ENCODE measurements around the gene CUL9.
"Not testable (repeated sequence)": the region's sequence is repeated elsewhere in the genome, so short reads cannot be mapped to it uniquely, and the experiment has no call there.

The CUL9 gene

GRCh38 chr6:43181942-43182860, at the start of gene CUL9:
CUL9 (plus strand) TSS chr6:43182196; CDS start chr6:43184311, 2,115 bp downstream.
- peak; percentile 80 for DNase-seq

GRCh38 chr6:43138267-43138666, 43.7 kb upstream of the CUL9 start:
- DNase-seq: no peak

GRCh38 chr6:43139973-43140372, 42.0 kb upstream of the CUL9 start:
- not testable (repeated sequence) for DNase-seq

GRCh38 chr6:43141644-43142043, 40.4 kb upstream of the CUL9 start:
- no peak for DNase-seq

- DNase-seq: no peak
Observed at GRCh38 chr6:43142101-43142500, 39.9 kb upstream of the CUL9 start.

- peak; percentile 47 for DNase-seq
Observed at GRCh38 chr6:43143235-43144128, 38.5 kb upstream of the CUL9 start.

- DNase-seq: no peak
Observed at GRCh38 chr6:43144879-43145278, 37.1 kb upstream of the CUL9 start.

- DNase-seq: no peak
Observed at GRCh38 chr6:43146261-43146660, 35.7 kb upstream of the CUL9 start.

- no peak for DNase-seq
Observed at GRCh38 chr6:43146709-43147688, 35.0 kb upstream of the CUL9 start.

- DNase-seq: no peak
Observed at GRCh38 chr6:43147691-43148477, 34.1 kb upstream of the CUL9 start.

GRCh38 chr6:43149265-43149664, 32.7 kb upstream of the CUL9 start:
- DNase-seq: no peak

GRCh38 chr6:43150051-43150751, 31.8 kb upstream of the CUL9 start:
- no peak for DNase-seq

- no peak for DNase-seq
Observed at GRCh38 chr6:43159599-43159998, 22.4 kb upstream of the CUL9 start.

GRCh38 chr6:43163899-43164298, 18.1 kb upstream of the CUL9 start:
- DNase-seq: no peak

GRCh38 chr6:43170417-43170930, 11.5 kb upstream of the CUL9 start:
- no peak for DNase-seq

GRCh38 chr6:43170931-43171706, 10.9 kb upstream of the CUL9 start, which contains the start of gene SRF:
SRF (plus strand) TSS chr6:43171269; CDS start chr6:43171657, 388 bp downstream.
- peak; percentile 98 for DNase-seq

GRCh38 chr6:43171707-43172103, 10.3 kb upstream of the CUL9 start:
- DNase-seq: peak; percentile 38

- peak; percentile 64 for DNase-seq
Observed at GRCh38 chr6:43172104-43173007, 9.6 kb upstream of the CUL9 start.
